ENCODE data around the gene IGLL5. TPM values are rescaled to one million over a fixed set of nuclear protein-coding genes. Genes with fewer than 3 reads are reported as not detected.

The IGLL5 gene
- total and polyA plus RNA-seq, 2 of the 13 experiments (the other 11 are each of a cell fraction or from before 2014, with no cell fraction given), result not detected

- TF ChIP-seq HBP1 (CRISPR knock-in tag; IDR thresholded peaks at IDR 0.05; ENCODE audit: low read depth), result no peak
- no peak for TF ChIP-seq ERF (CRISPR knock-in tag; IDR thresholded peaks at IDR 0.05)
- no peak for TF ChIP-seq EZH2 (conservative IDR thresholded peaks at IDR 0.05; ENCODE audit: low read depth, low read length)
- TF ChIP-seq ELF3 (CRISPR knock-in tag; IDR thresholded peaks at IDR 0.05), result no peak
- TF ChIP-seq JUNB (CRISPR knock-in tag; IDR thresholded peaks at IDR 0.05; ENCODE audit: borderline replicate concordance), result no peak
- no peak for TF ChIP-seq NFKB2 (CRISPR knock-in tag; IDR thresholded peaks at IDR 0.05; ENCODE audit: borderline replicate concordance)
- TF ChIP-seq ZNF30 (CRISPR knock-in tag; IDR thresholded peaks at IDR 0.05), result no peak
- TF ChIP-seq KLF13 (CRISPR knock-in tag; IDR thresholded peaks at IDR 0.05), result no peak
These were observed 43.8 kb upstream of the IGLL5 start (continued) for GRCh38 chr22:22843848-22844247.

GRCh38 chr22:22847241-22847640 is 40.4 kb upstream of the IGLL5 start:
- no peaks in the 10 kb centered on the region for H3K79me2 ChIP-seq (ENCODE audit: insufficient read depth, low read length)
- 0% methylated on average over 2 of the region's 2 CpGs for WGBS (ENCODE audit: low lambda C conversion rate)
- H3K4me1 ChIP-seq (ENCODE audit: insufficient read depth, low read length), result no peaks in the 10 kb centered on the region
- ChIA-PET CTCF (ENCODE audit: low intra/inter-chr PET ratio, low total read pairs) (interaction anchor here (1.8 to 2.9 kb wide), 2 partner anchors 37 to 108 kb away, joined by 12 to 23 read pairs; no protein-coding TSS in a partner anchor), POLR2A (no interaction called here)
- no peak for ATAC-seq
- H4K20me1 ChIP-seq (ENCODE audit: insufficient read depth, low read length), result no peaks in the 10 kb centered on the region
- intact Hi-C loops (cut with micrococcal nuclease; ENCODE audit: unreplicated experiment) (loop anchor here (1.0 kb wide), 1 partner anchor 109 kb away; no protein-coding TSS in a partner anchor), in situ Hi-C loops (cut with HindIII; ENCODE audit: extremely low pct_ligation_motif_present, low pct_unique_long_range_greater_than_20kb) (loop anchor here (5.0 to 10.0 kb wide), 2 partner anchors 35 to 278 kb away; no protein-coding TSS in a partner anchor)
- no peak overlapping the region for H2AFZ ChIP-seq (ENCODE audit: low read length)
- no peak overlapping the region for H3K9ac ChIP-seq (ENCODE audit: insufficient read depth, low read depth, low read length)
- peaks cover 0 to 19% of the 10 kb centered on the region in 2 experiments; a peak in 3 of 5 replicates for H3K27me3 ChIP-seq (ENCODE audit: control insufficient read depth in 1 of 2, insufficient read depth in 2 of 2, low read length in 2 of 2)
- no peak for FAIRE-seq
- no peak for DNase-seq (ENCODE audit: low spot score)
- H3K9me3 ChIP-seq (ENCODE audit: low read length), result no peaks in the 10 kb centered on the region
- no peak overlapping the region for H3K27ac ChIP-seq (ENCODE audit: extremely low read length, insufficient read depth, low read length)
- no peak overlapping the region for H3K4me3 ChIP-seq (replicated peaks in 1 of 3; ENCODE audit: insufficient read depth in 1 of 3, low read depth in 2 of 3, low read length in 3 of 3)
- BruUV-seq (replicated peaks), result no TSS peak
- no peaks in the 10 kb centered on the region for H3K36me3 ChIP-seq (replicated peaks in 1 of 2; ENCODE audit: control insufficient read depth in 1 of 2, insufficient read depth in 2 of 2, low read length in 2 of 2)
- H3K4me2 ChIP-seq (ENCODE audit: low read depth, low read length), result no peak overlapping the region
- TF ChIP-seq GLI4 (CRISPR knock-in tag; IDR thresholded peaks at IDR 0.05; ENCODE audit: borderline replicate concordance) (no peak), ZNF709 (CRISPR knock-in tag; IDR thresholded peaks at IDR 0.05) (no peak), FOXJ3 (CRISPR knock-in tag; IDR thresholded peaks at IDR 0.05; ENCODE audit: borderline replicate concordance) (no peak), ZBED4 (CRISPR knock-in tag; IDR thresholded peaks at IDR 0.05; ENCODE audit: borderline replicate concordance) (no peak), ZBTB25 (CRISPR knock-in tag; IDR thresholded peaks at IDR 0.05) (no peak), POLR2AphosphoS2 (IDR thresholded peaks at IDR 0.05; ENCODE audit: low read depth, low read length) (no peak), ZBTB10 (CRISPR knock-in tag; IDR thresholded peaks at IDR 0.05; ENCODE audit: borderline replicate concordance) (no peak)
